NCI-H2081 treated with DMSO at 0.1 percent for 48 hours (cell line): ENCODE measurements around the gene RPA1.
"Not testable (repeated sequence)": the region's sequence is repeated elsewhere in the genome, so short reads cannot be mapped to it uniquely, and the experiment has no call there.

Experiments
- DNase-seq: peaks from one replicate; lab custom pipeline; 2025; lab: John Stamatoyannopoulos, UW

Gene RPA1

GRCh38 chr17:1829592-1830257, at the start of gene RPA1, which contains the start of gene SMYD4:
TSS of gene RPA1 (plus strand) at chr17:1830005. CDS start at chr17:1830094, 89 bp downstream.
TSS of gene SMYD4 (minus strand) at chr17:1829902. CDS start at chr17:1827994, 1,908 bp downstream.
- no peak for DNase-seq

- no peak for DNase-seq
Measured at GRCh38 chr17:1782171-1782567, 47.6 kb upstream of the RPA1 start.

GRCh38 chr17:1783271-1783670, 46.5 kb upstream of the RPA1 start:
- no peak for DNase-seq

GRCh38 chr17:1783834-1784611, 45.8 kb upstream of the RPA1 start:
- no peak for DNase-seq

- DNase-seq = no peak
Measured at GRCh38 chr17:1785930-1786329, 43.9 kb upstream of the RPA1 start.

- no peak for DNase-seq
Measured at GRCh38 chr17:1786708-1787107, 43.1 kb upstream of the RPA1 start.

- DNase-seq = no peak
Measured at GRCh38 chr17:1787301-1787902, 42.4 kb upstream of the RPA1 start.

- DNase-seq = peak; percentile 17
Measured at GRCh38 chr17:1789936-1790335, 39.9 kb upstream of the RPA1 start.

GRCh38 chr17:1792495-1793446, 37.0 kb upstream of the RPA1 start:
- no peak for DNase-seq

- DNase-seq = no peak
Measured at GRCh38 chr17:1793447-1793806, 36.4 kb upstream of the RPA1 start.

GRCh38 chr17:1796800-1797199, 33.0 kb upstream of the RPA1 start:
- DNase-seq = no peak

GRCh38 chr17:1797323-1797722, 32.5 kb upstream of the RPA1 start:
- DNase-seq = no peak

GRCh38 chr17:1797846-1798245, 32.0 kb upstream of the RPA1 start:
- DNase-seq = not testable (repeated sequence)

- no peak for DNase-seq
Measured at GRCh38 chr17:1800240-1800639, 29.6 kb upstream of the RPA1 start.

GRCh38 chr17:1800712-1801111, 29.1 kb upstream of the RPA1 start:
- no peak for DNase-seq

GRCh38 chr17:1802429-1802828, 27.4 kb upstream of the RPA1 start:
- no peak for DNase-seq

- DNase-seq = no peak
Measured at GRCh38 chr17:1803280-1803679, 26.5 kb upstream of the RPA1 start.

GRCh38 chr17:1807890-1808289, 21.9 kb upstream of the RPA1 start:
- no peak for DNase-seq

GRCh38 chr17:1808644-1809043, 21.2 kb upstream of the RPA1 start:
- no peak for DNase-seq

- DNase-seq = not testable (repeated sequence)
Measured at GRCh38 chr17:1809815-1810214, 20.0 kb upstream of the RPA1 start.

- DNase-seq = no peak
Measured at GRCh38 chr17:1810450-1811103, 19.2 kb upstream of the RPA1 start.
